Gastroesophageal sphincter (tissue), 3 donors: ENCODE results near the gene POMT2.

Source experiments
- EP300 ChIP-seq: sonication (generic); formaldehyde crosslinking; IDR thresholded peaks from one replicate; pipeline ENCODE4 v1.6.1; 2017; ENCODE audit warnings: antibody characterized with exemption, mild to moderate bottlenecking
- POLR2A ChIP-seq, 2 donors: fragments of 450-650 bp; IDR thresholded peaks; one replicate each; pipeline ENCODE4 v1.6.1; 2017; ENCODE audit warnings: antibody characterized with exemption in 2 of 2, mild to moderate bottlenecking in 2 of 2, moderate library complexity in 1 of 2
- POLR2AphosphoS5 ChIP-seq: sonication (generic); formaldehyde crosslinking; IDR thresholded peaks from one replicate; pipeline ENCODE4 v1.6.1; 2017; ENCODE audit warnings: antibody characterized with exemption
- TF ChIP-seq, protein P1 (sequence below), 4 experiments: fragments of 200-600 bp in 2 of 4; fragments of 450-650 bp in 2 of 4; sonication (generic) in 1 of 4; IDR thresholded peaks; one replicate each; pipeline ENCODE4 v1.5.1; 2017 to 2019; ENCODE audit warnings: antibody characterized with exemption in 4 of 4, mild to moderate bottlenecking in 2 of 4, moderate library complexity in 2 of 4

DNA sequence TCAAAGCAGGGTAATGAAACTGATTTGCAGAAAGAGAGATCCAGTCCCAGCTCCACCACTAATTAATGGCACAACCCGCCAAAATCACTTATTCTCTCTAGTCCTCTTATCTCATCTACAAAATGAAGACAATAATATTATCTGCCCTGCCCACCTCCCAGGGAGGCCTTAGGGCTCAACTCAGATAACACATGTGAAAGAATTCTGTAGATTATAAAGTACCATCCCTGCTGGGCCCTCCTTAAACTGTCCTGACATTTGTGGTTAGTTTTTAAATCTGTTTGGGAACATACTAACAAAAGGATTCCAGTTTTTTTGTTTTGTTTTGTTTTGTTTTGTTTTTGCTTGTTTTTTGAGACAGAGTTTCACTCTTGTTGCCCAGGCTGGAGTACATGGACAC, 7.3 kb downstream of the POMT2 start:
- TF ChIP-seq POLR2AphosphoS5 (no peak), POLR2A (IDR thresholded peaks at IDR 0.05) (no peak), EP300 (no peak)
- TF ChIP-seq, protein P1, sequence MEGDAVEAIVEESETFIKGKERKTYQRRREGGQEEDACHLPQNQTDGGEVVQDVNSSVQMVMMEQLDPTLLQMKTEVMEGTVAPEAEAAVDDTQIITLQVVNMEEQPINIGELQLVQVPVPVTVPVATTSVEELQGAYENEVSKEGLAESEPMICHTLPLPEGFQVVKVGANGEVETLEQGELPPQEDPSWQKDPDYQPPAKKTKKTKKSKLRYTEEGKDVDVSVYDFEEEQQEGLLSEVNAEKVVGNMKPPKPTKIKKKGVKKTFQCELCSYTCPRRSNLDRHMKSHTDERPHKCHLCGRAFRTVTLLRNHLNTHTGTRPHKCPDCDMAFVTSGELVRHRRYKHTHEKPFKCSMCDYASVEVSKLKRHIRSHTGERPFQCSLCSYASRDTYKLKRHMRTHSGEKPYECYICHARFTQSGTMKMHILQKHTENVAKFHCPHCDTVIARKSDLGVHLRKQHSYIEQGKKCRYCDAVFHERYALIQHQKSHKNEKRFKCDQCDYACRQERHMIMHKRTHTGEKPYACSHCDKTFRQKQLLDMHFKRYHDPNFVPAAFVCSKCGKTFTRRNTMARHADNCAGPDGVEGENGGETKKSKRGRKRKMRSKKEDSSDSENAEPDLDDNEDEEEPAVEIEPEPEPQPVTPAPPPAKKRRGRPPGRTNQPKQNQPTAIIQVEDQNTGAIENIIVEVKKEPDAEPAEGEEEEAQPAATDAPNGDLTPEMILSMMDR (IDR thresholded peaks at IDR 0.05): no peak
